ENCODE results near the gene STT3A.

GRCh38 chr11:125663910-125664309 lies 71.3 kb downstream of the STT3A start:
- no peak for TF ChIP-seq CTCF (IDR thresholded peaks at IDR 0.05; ENCODE audit: low read length)
- TF ChIP-seq EZH2phosphoT487 (IDR thresholded peaks at IDR 0.05; ENCODE audit: low read length), result no peak
